Chondrocyte (in vitro differentiated cells): ENCODE measurements around the gene ARHGEF2. TPM values are rescaled to one million over a fixed set of nuclear protein-coding genes. Genes with fewer than 3 reads are reported as not detected.

ENCODE experiments used
- DNase-seq: peaks from one replicate; pipeline ENCODE4 v3.0.0; 2021; ENCODE audit warnings: mixed read lengths, low spot score
- H3K27ac Mint-ChIP-seq: one replicate; pipeline ENCODE4 v1.8.0; 2021; ENCODE audit warnings: mild to moderate bottlenecking, moderate library complexity, mixed read lengths; ENCODE audit not compliant: unreplicated experiment
- H3K27me3 Mint-ChIP-seq: 2 replicates; pipeline ENCODE4 v1.8.0; 2021; ENCODE audit warnings: low read depth, mixed read lengths
- H3K36me3 Mint-ChIP-seq: 2 replicates; pipeline ENCODE4 v1.8.0; 2021; ENCODE audit warnings: low read depth, mixed read lengths
- H3K4me1 Mint-ChIP-seq: 2 replicates; pipeline ENCODE4 v1.8.0; 2021; ENCODE audit warnings: low read depth, mild to moderate bottlenecking, mixed read lengths
- H3K4me3 Mint-ChIP-seq: one replicate; pipeline ENCODE4 v1.8.0; 2021; ENCODE audit warnings: mild to moderate bottlenecking, moderate library complexity, mixed read lengths; ENCODE audit not compliant: unreplicated experiment
- H3K9me3 Mint-ChIP-seq: 2 replicates; pipeline ENCODE4 v1.8.0; 2021; ENCODE audit warnings: low read depth, mixed read lengths
- total RNA-seq: library from RNA; stranded (reverse); gene quantifications from 3 replicates; pipeline ENCODE4 v1.2.1, GENCODE V29; 2021
- TF ChIP-seq, protein P1 (sequence below): fragments of 200-600 bp; sonication (generic); IDR thresholded peaks from 2 replicates; pipeline ENCODE4 v1.5.0; 2021; ENCODE audit warnings: antibody characterized with exemption, mild to moderate bottlenecking, moderate library complexity

The ARHGEF2 gene
- total RNA-seq, 1 donor from 2014 or later: 203 TPM

DNA sequence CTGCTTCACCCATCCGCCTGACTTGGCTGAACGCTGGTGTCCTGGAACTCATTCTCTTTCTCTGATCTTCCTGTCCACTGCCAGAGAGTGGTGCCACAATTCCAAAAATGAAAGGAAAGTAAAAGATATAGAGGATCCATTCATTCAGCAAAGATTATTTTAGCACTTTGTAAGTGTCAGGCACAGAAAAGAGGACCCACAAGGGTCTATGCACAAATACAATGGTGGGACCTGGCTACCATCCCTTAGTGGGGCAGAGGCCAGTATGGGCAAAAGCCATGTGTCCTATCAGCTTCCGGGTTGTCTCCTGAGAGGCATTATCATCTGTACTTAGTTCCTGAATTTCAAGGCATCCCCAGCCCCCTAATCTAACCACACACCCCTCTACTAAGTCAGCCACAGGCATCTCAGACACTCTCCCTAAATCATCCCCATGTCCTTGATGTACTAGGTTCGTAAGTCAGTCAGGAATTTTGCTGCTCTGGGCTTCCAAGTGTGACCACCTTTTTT lies 23.4 kb upstream of the ARHGEF2 start:
- no peak overlapping the region for H3K4me3 Mint-ChIP-seq
- H3K36me3 Mint-ChIP-seq: no peaks in the 10 kb centered on the region
- no peak for DNase-seq
- H3K9me3 Mint-ChIP-seq: no peaks in the 10 kb centered on the region
- no peaks in the 10 kb centered on the region for H3K27me3 Mint-ChIP-seq
- TF ChIP-seq, protein P1, sequence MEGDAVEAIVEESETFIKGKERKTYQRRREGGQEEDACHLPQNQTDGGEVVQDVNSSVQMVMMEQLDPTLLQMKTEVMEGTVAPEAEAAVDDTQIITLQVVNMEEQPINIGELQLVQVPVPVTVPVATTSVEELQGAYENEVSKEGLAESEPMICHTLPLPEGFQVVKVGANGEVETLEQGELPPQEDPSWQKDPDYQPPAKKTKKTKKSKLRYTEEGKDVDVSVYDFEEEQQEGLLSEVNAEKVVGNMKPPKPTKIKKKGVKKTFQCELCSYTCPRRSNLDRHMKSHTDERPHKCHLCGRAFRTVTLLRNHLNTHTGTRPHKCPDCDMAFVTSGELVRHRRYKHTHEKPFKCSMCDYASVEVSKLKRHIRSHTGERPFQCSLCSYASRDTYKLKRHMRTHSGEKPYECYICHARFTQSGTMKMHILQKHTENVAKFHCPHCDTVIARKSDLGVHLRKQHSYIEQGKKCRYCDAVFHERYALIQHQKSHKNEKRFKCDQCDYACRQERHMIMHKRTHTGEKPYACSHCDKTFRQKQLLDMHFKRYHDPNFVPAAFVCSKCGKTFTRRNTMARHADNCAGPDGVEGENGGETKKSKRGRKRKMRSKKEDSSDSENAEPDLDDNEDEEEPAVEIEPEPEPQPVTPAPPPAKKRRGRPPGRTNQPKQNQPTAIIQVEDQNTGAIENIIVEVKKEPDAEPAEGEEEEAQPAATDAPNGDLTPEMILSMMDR: peak; percentile 43
- no peak overlapping the region for H3K27ac Mint-ChIP-seq
- H3K4me1 Mint-ChIP-seq: no peaks in the 10 kb centered on the region

DNA sequence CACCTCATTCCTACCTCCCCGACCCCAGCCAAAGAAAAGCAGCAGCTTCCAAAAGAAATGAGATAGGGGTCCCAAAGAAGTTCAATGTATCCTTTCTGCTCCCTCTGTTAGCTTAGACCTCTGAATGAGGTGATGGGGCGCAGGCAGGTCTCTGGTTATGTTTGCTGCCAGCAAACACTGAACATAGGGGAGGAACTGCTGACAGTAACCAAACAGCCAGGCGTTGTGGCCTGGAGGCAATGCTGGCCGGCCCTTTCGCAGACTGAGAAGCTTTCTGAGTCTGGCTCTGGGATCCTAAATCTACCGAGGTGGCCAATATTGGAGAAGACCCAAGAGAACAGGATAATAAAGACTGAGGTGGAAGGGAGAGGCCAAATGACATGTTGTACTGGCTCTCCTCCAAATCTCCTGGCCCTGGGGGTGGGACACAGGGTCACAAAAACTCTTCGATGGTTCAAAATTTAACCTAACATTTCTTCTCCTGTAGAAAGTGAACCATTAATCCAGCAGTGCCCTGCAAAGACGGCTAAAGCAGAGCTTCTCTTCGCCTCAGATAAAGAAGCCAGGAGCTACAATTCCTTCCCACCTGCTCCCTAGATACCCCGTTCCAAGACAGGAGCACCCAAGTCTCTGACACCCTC lies 22.8 kb upstream of the ARHGEF2 start:
- Mint-ChIP-seq H3K27ac (no peak overlapping the region), H3K4me1 (no peaks in the 10 kb centered on the region), H3K4me3 (no peak overlapping the region), H3K9me3 (no peaks in the 10 kb centered on the region), H3K27me3 (no peaks in the 10 kb centered on the region), H3K36me3 (no peaks in the 10 kb centered on the region)
- DNase-seq: no peak
- TF ChIP-seq, protein P1: no peak

DNA sequence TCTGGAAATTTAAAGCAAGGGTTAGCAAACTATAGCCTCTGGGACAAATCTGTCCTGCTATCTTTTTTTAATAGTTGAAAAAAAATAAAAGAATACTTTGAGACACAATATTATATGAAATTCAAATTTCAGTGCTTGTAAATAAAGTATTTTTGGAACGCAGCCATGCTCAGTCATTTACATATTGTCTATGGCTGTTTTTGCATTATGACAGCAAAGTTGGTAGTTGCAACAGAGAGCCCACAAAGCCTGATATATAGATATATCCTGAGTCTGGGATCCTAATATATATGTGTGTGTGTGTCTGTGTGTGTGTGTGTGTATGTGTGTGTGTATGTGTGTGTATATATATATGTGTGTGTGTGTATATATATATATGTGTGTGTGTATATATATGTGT lies 21.6 kb upstream of the ARHGEF2 start:
- Mint-ChIP-seq H3K4me1 (no peaks in the 10 kb centered on the region), H3K27me3 (no peaks in the 10 kb centered on the region), H3K27ac (no peak overlapping the region), H3K4me3 (no peak overlapping the region), H3K9me3 (no peaks in the 10 kb centered on the region), H3K36me3 (no peaks in the 10 kb centered on the region)
- TF ChIP-seq, protein P1: no peak
- no peak for DNase-seq

DNA sequence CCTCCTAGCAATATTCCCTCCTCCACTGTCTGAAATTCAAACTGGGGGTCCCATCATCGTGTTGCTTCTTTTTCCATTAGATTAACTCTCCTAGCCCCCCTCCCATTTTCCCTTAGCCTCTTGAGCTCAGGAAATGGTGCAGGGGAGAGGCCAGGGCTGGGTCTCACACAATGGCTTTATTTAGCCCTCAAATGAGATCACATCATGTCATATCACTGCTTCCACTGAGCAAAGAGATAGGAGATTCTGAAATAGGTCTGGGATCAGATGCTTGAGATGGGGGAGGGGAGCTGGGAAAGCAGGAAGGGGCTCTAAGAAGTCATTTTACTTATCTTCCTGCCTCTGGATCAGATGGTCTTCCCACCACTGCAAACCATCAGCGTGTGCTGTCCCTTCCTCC lies 17.8 kb upstream of the ARHGEF2 start:
- Mint-ChIP-seq H3K4me1 (peaks cover 3% of the 10 kb centered on the region), H3K9me3 (no peaks in the 10 kb centered on the region), H3K36me3 (no peaks in the 10 kb centered on the region), H3K27me3 (no peaks in the 10 kb centered on the region), H3K4me3 (no peak overlapping the region), H3K27ac (no peak overlapping the region)
- TF ChIP-seq, protein P1: no peak
- DNase-seq: no peak

DNA sequence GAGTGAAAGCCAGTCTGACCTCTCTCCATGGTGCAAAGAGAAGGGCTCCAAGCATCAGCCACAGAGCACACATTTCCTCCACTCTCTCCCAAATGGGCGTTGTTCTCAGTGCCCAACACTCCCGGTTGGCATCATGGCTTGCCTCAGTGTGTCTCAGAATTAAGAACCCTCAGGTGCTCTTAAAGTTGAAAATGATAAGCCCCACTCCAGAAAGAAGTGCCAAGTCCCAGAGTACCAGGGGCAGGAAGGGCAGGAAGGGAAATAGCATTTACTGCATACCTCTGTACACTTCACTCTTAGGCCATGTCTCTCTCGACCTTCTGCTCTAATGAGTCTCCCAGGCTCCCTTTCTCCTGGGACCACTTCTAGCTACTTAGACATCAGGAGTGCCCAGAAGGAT lies 15.2 kb upstream of the ARHGEF2 start:
- H3K27me3 Mint-ChIP-seq: no peaks in the 10 kb centered on the region
- no peaks in the 10 kb centered on the region for H3K36me3 Mint-ChIP-seq
- DNase-seq: no peak
- no peaks in the 10 kb centered on the region for H3K9me3 Mint-ChIP-seq
- TF ChIP-seq, protein P1: no peak
- H3K4me3 Mint-ChIP-seq: no peak overlapping the region
- peaks cover 12% of the 10 kb centered on the region for H3K4me1 Mint-ChIP-seq
- H3K27ac Mint-ChIP-seq: no peak overlapping the region
